K562 (cell line): ENCODE results near the gene WBP1L. TPM values are rescaled to one million over a fixed set of nuclear protein-coding genes. Genes with fewer than 3 reads are reported as not detected.

ENCODE experiments used
- ATAC-seq: fragments of 200-7000 bp; cut with Tn5 transposase; 3 replicates; pipeline ENCODE4 v1.9.1; 2020; ENCODE audit warnings: moderate library complexity
- BruUV-seq: library from RNA; stranded (reverse); fragments of 400-500 nt; replicated peaks from 2 replicates; lab custom pipeline; 2021; lab: Mats Ljungman, UMichigan
- CTCF ChIA-PET: fragments of 300-600 bp; formaldehyde crosslinking; extraction: SDS; loops from one replicate; lab custom pipeline; 2021; ENCODE audit warnings: low intra/inter-chr PET ratio; lab: Yijun Ruan, JAX
- POLR2A ChIA-PET: fragments of 300-600, 350-650 bp; sonication (Branson Sonifier 250); formaldehyde crosslinking; extraction: SDS; loops from one replicate; lab custom pipeline; 2021; ENCODE audit warnings: antibody characterized with exemption, inconsistent platforms; lab: Yijun Ruan, JAX
- DNase-seq, 4 experiments: peaks; one replicate each; pipeline versions ENCODE4 v3.0.0 to v3.0.0-alpha.2; 2011 to 2018; ENCODE audit warnings: low spot score in 3 of 4, mixed read lengths in 3 of 4; ENCODE audit errors: extremely low read depth in 1 of 4
- FAIRE-seq: peaks from 2 replicates; lab custom pipeline; 2011; peaks lifted over from hg19 to GRCh38; lab: Jason Lieb, UNC
- H2AFZ ChIP-seq: 2 replicates; pipeline ENCODE4 v1.6.0; 2011; ENCODE audit warnings: low read depth, low read length, control low read depth, inconsistent platforms
- H3K27ac ChIP-seq: fragments of 200-600 bp; 3 replicates; pipeline ENCODE4 v1.8.0; 2011; ENCODE audit warnings: low read depth, mild to moderate bottlenecking, control low read depth, inconsistent platforms, low read length, moderate library complexity, mixed read lengths; ENCODE audit errors: extremely low read depth
- H3K27me3 ChIP-seq, 2 experiments: fragments of 300-600 bp in 1 of 2; 2 replicates in 1 of 2; 3 replicates in 1 of 2; pipeline versions ENCODE4 v1.6.0 to v1.8.0; 2011; ENCODE audit warnings: inconsistent platforms in 2 of 2, low read length in 2 of 2, mild to moderate bottlenecking in 1 of 2, mixed read lengths in 1 of 2, moderate library complexity in 1 of 2; ENCODE audit not compliant: control insufficient read depth in 2 of 2, insufficient read depth in 2 of 2
- H3K36me3 ChIP-seq: fragments of 300-600 bp; 3 replicates; pipeline ENCODE4 v1.8.0; 2011; ENCODE audit warnings: mild to moderate bottlenecking, low read length, inconsistent platforms; ENCODE audit not compliant: control insufficient read depth, insufficient read depth
- H3K4me1 ChIP-seq, 2 experiments: fragments of 200-600 bp in 1 of 2; replicated peaks in 1 of 2; 2 replicates in 1 of 2; 3 replicates in 1 of 2; pipeline versions ENCODE4 v1.5.1 to v1.8.0; 2011; ENCODE audit warnings: inconsistent platforms in 2 of 2, low read length in 2 of 2, mild to moderate bottlenecking in 1 of 2, mixed read lengths in 1 of 2, moderate library complexity in 1 of 2; ENCODE audit not compliant: control insufficient read depth in 2 of 2, insufficient read depth in 2 of 2
- H3K4me2 ChIP-seq: 2 replicates; pipeline ENCODE4 v1.6.1; 2011; ENCODE audit warnings: low read length, control low read depth, inconsistent platforms, mixed read lengths; ENCODE audit not compliant: insufficient read depth
- H3K4me3 ChIP-seq: fragments of 200-600 bp; sonication (generic), shearing (Covaris generic); 2 replicates; pipeline ENCODE4 v1.5.1; 2016; ENCODE audit warnings: control low read depth, inconsistent platforms
- H3K79me2 ChIP-seq: fragments of 200-600 bp; 3 replicates; pipeline ENCODE4 v1.8.0; 2011; ENCODE audit warnings: low read length, inconsistent platforms; ENCODE audit not compliant: control insufficient read depth, insufficient read depth
- H3K9ac ChIP-seq, 2 experiments: 2 replicates each; pipeline versions ENCODE4 v1.6.0 to v1.6.1; 2011; ENCODE audit warnings: low read depth in 2 of 2, low read length in 2 of 2, control low read depth in 1 of 2, inconsistent platforms in 1 of 2, mild to moderate bottlenecking in 1 of 2, mixed read lengths in 1 of 2; ENCODE audit not compliant: insufficient read depth in 1 of 2
- H3K9me1 ChIP-seq: one replicate; pipeline ENCODE4 v1.6.0; 2011; ENCODE audit warnings: inconsistent platforms, mild to moderate bottlenecking, low read length, moderate library complexity; ENCODE audit not compliant: control insufficient read depth, insufficient read depth
- H3K9me3 ChIP-seq: replicated peaks from 2 replicates; pipeline ENCODE4 v1.5.1; 2011; ENCODE audit warnings: low read depth, low read length, inconsistent platforms; ENCODE audit not compliant: control insufficient read depth, insufficient read depth
- H4K20me1 ChIP-seq: replicated peaks from 2 replicates; pipeline ENCODE4 v1.6.1; 2011; ENCODE audit warnings: low read length, inconsistent platforms, mixed read lengths; ENCODE audit not compliant: control insufficient read depth, insufficient read depth
- KLF10 ChIP-seq: fragments of 250-450 bp; sonication (Bioruptor Pico); IDR thresholded peaks from 2 replicates; pipeline ENCODE4 v1.6.1; 2021; ENCODE audit warnings: matching md5 sums
- LEF1 ChIP-seq: fragments of 450-650 bp; IDR thresholded peaks from 2 replicates; pipeline ENCODE4 v1.6.1; 2016; ENCODE audit warnings: mild to moderate bottlenecking
- MED1 ChIP-seq: sonication (generic); formaldehyde crosslinking; IDR thresholded peaks from 2 replicates; pipeline ENCODE4 v1.8.1; 2023; ENCODE audit warnings: missing genetic modification reagents, borderline replicate concordance
- MEF2D ChIP-seq: conservative IDR thresholded peaks from 2 replicates; pipeline ENCODE4 v1.6.1; 2016; ENCODE audit warnings: low read depth, missing genetic modification characterization, missing compliant biosample characterization
- NR2C2 ChIP-seq, 2 experiments: fragments of 200-800 bp in 1 of 2; sonication (Bioruptor generic) in 1 of 2; sonication (generic) in 1 of 2; formaldehyde crosslinking in 1 of 2; IDR thresholded peaks; 2 replicates each; pipeline versions ENCODE4 v1.6.1 to v1.8.0; 2016 to 2022; ENCODE audit warnings: mild to moderate bottlenecking in 1 of 2, missing compliant biosample characterization in 1 of 2, missing genetic modification characterization in 1 of 2, missing genetic modification reagents in 1 of 2
- SAFB2 ChIP-seq: fragments of 200-400 bp; formaldehyde crosslinking; IDR thresholded peaks from 2 replicates; pipeline ENCODE4 v1.6.1; 2018; ENCODE audit warnings: borderline replicate concordance, low read length, low read depth, moderate library complexity; ENCODE audit not compliant: severe bottlenecking
- SIN3A ChIP-seq, 2 experiments: fragments of 150-350 bp in 1 of 2; IDR thresholded peaks; 2 replicates each; pipeline ENCODE4 v1.6.1; 2011 to 2016; ENCODE audit warnings: borderline replicate concordance in 2 of 2, low read depth in 2 of 2, low read length in 2 of 2, mild to moderate bottlenecking in 2 of 2, moderate library complexity in 2 of 2; ENCODE audit not compliant: control insufficient read depth in 1 of 2
- SNRNP70 ChIP-seq: fragments of 200-400 bp; formaldehyde crosslinking; optimal IDR thresholded peaks from 2 replicates; pipeline ENCODE3; 2017; ENCODE audit warnings: low read depth, low read length
- TSC22D4 ChIP-seq: fragments of 450-650 bp; IDR thresholded peaks from 2 replicates; pipeline ENCODE4 v1.6.1; 2016; ENCODE audit warnings: missing genetic modification characterization, missing biosample characterization, control low read depth
- WHSC1 ChIP-seq: IDR thresholded peaks from one replicate; pipeline ENCODE4 v1.6.1; 2012; ENCODE audit warnings: low read length, control low read depth, inconsistent platforms
- ZBTB43 ChIP-seq: sonication (generic); formaldehyde crosslinking; IDR thresholded peaks from 2 replicates; pipeline ENCODE4 v1.8.0; 2023; ENCODE audit warnings: mild to moderate bottlenecking, missing genetic modification reagents
- ZBTB49 ChIP-seq: sonication (generic); formaldehyde crosslinking; IDR thresholded peaks from 2 replicates; pipeline ENCODE4 v1.8.0; 2022; ENCODE audit warnings: missing genetic modification reagents, mild to moderate bottlenecking, borderline replicate concordance
- ZHX1 ChIP-seq: fragments of 150-350 bp; conservative IDR thresholded peaks from 2 replicates; pipeline ENCODE4 v1.6.1; 2014; ENCODE audit warnings: low read length
- ZNF77 ChIP-seq: fragments of 250-450 bp; sonication (Bioruptor Pico); IDR thresholded peaks from 2 replicates; pipeline ENCODE4 v1.5.0; 2020
- WGBS: fragments of 100-300 bp; shearing (Covaris generic); methylation state at CpG from one replicate; pipeline ENCODE4 v1.1.6; 2016; ENCODE audit warnings: low coverage, mixed read lengths; ENCODE audit not compliant: insufficient coverage; ENCODE audit errors: missing lambda C conversion rate; 5-methylcytosine and 5-hydroxymethylcytosine counted together
- in situ Hi-C: fragments of 300-500 bp; cut with MboI; formaldehyde crosslinking; loops from 4 replicates; pipeline ENCODE4 v1.15.0; 2018; ENCODE audit warnings: inconsistent platforms, mixed read lengths
- intact Hi-C: fragments of 100-400 bp; cut with micrococcal nuclease; formaldehyde crosslinking; loops from 2 replicates; pipeline ENCODE4 v1.14.2; 2022
- polyA plus RNA-seq, 8 experiments: library from polyadenylated mRNA; depleted of rRNA in 4 of 8; stranded (reverse) in 5 of 8; unstranded in 3 of 8; fragments of >200 nt; fragmentation: Nextera tagmentation in 2 of 8; fragmentation: Illumina TruSeq in 1 of 8; extraction: Ambion mirVana in 2 of 8; extraction: Trizol in 1 of 8; gene quantifications; 2 replicates each; pipeline versions ENCODE4 v1.2.1 to v1.2.3, GENCODE V29; 2011 to 2014; ENCODE audit warnings: inconsistent platforms in 1 of 8, missing spikeins in 1 of 8
- total RNA-seq, 7 experiments: library from RNA; depleted of rRNA in 6 of 7; stranded (reverse); fragments of >200 nt in 6 of 7; fragmentation: Illumina TruSeq in 2 of 7; extraction: Trizol in 2 of 7; gene quantifications; 2 replicates each; pipeline versions ENCODE4 v1.2.1 to v1.2.3, GENCODE V29; 2011 to 2021; ENCODE audit warnings: low replicate concordance in 1 of 7

WBP1L gene
- total and polyA plus RNA-seq, 9 of the 15 experiments (the other 6 are each of a cell fraction or from before 2014, with no cell fraction given) = 3.2 to 14.4 (median 11.3) TPM

- CTCF ChIA-PET = no interaction called here
- Histone ChIP-seq H3K9me1 (peaks cover 4% of the 10 kb centered on the region), H3K36me3 (no peaks in the 10 kb centered on the region), H3K4me1 (peaks cover 0 to 4% of the 10 kb centered on the region in 2 experiments; a peak in 1 of 5 replicates), H4K20me1 (no peaks in the 10 kb centered on the region), H2AFZ (no peak overlapping the region), H3K9me3 (no peaks in the 10 kb centered on the region), H3K27me3 (no peaks in the 10 kb centered on the region), H3K9ac (no peak overlapping the region), H3K27ac (no peak overlapping the region), H3K79me2 (no peaks in the 10 kb centered on the region), H3K4me3 (no peak overlapping the region)
- DNase-seq = no peak
- WGBS = 80% methylated on average over 5 of the region's 12 CpGs
- no TSS peak for BruUV-seq
- intact Hi-C loops (no loop called here), in situ Hi-C loops (no loop called here)
- ATAC-seq = no peak
- POLR2A ChIA-PET = no interaction called here
- TF ChIP-seq MEF2D (tag) = no peak
- TF ChIP-seq KLF10 (CRISPR knock-in tag) = no peak
- no peak for TF ChIP-seq SIN3A (IDR thresholded peaks at IDR 0.05; ENCODE audit: borderline replicate concordance in 2 of 2, control insufficient read depth in 1 of 2, low read depth in 2 of 2, low read length in 2 of 2)
- no peak for TF ChIP-seq WHSC1
- TF ChIP-seq ZBTB43 (CRISPR knock-in tag) = no peak
- TF ChIP-seq MED1 (CRISPR knock-in tag) = no peak
- no peak for TF ChIP-seq NR2C2 (CRISPR knock-in tag; IDR thresholded peaks at IDR 0.05)
- TF ChIP-seq NR2C2 (tag; IDR thresholded peaks at IDR 0.05) = no peak
- no peak for TF ChIP-seq ZBTB49
- TF ChIP-seq ZHX1 = no peak
- no peak for TF ChIP-seq TSC22D4 (tag)
- no peak for TF ChIP-seq ZNF77 (CRISPR knock-in tag)
- TF ChIP-seq SNRNP70 = no peak
- TF ChIP-seq SAFB2 = no peak
- TF ChIP-seq LEF1 = no peak
- TF ChIP-seq, all 486 proteins: peak for 0
- no peak overlapping the region for H3K4me2 ChIP-seq
- FAIRE-seq = no peak
Measured at GRCh38 chr10:102822222-102822621, 78.5 kb downstream of the WBP1L start.
